ENCODE data around the gene GNB1. TPM values are rescaled to one million over a fixed set of nuclear protein-coding genes. Genes with fewer than 3 reads are reported as not detected.

Gene GNB1
- total and polyA plus RNA-seq, 9 of the 15 experiments (the other 6 are each of a cell fraction or from before 2014, with no cell fraction given): 34.3 to 388 (median 114) TPM

DNA sequence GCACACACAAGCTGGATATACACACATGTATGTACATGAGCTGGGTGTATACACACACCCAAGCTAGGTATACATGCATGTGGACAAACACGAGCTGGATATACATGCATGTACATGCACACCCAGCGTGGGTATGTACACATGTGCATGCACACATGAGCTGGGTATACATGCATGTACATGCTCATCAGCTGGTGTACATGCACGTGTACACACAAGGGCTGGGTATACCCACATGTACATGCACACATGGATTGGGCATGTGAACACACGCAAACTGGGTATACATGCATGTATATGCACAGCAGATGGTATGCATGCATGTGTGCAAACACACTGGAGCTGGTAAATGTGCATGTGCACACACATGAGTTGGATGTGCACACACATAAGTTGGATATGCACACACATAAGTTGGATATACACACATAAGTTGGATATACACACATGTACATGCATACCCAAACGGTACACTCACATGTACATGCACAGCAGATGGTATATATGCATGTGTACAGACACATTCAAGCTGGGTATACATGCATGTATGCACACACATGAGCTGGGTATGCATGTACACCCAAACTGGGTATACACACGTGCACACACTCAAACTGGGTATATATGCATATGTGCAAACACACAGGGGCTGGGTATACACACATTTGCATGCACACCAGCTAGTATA is 7.5 kb upstream of the GNB1 start (continued):
- TF ChIP-seq, protein P1, sequence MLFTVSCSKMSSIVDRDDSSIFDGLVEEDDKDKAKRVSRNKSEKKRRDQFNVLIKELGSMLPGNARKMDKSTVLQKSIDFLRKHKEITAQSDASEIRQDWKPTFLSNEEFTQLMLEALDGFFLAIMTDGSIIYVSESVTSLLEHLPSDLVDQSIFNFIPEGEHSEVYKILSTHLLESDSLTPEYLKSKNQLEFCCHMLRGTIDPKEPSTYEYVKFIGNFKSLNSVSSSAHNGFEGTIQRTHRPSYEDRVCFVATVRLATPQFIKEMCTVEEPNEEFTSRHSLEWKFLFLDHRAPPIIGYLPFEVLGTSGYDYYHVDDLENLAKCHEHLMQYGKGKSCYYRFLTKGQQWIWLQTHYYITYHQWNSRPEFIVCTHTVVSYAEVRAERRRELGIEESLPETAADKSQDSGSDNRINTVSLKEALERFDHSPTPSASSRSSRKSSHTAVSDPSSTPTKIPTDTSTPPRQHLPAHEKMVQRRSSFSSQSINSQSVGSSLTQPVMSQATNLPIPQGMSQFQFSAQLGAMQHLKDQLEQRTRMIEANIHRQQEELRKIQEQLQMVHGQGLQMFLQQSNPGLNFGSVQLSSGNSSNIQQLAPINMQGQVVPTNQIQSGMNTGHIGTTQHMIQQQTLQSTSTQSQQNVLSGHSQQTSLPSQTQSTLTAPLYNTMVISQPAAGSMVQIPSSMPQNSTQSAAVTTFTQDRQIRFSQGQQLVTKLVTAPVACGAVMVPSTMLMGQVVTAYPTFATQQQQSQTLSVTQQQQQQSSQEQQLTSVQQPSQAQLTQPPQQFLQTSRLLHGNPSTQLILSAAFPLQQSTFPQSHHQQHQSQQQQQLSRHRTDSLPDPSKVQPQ (CRISPR knock-in tag; IDR thresholded peaks at IDR 0.05; ENCODE audit: borderline replicate concordance): no peak
- TF ChIP-seq ASH1L (IDR thresholded peaks at IDR 0.05; ENCODE audit: borderline replicate concordance, low read depth, partially characterized antibody): no peak
- no peak for TF ChIP-seq ZNF140 (CRISPR knock-in tag; IDR thresholded peaks at IDR 0.05)
- TF ChIP-seq SRF (CRISPR knock-in tag; IDR thresholded peaks at IDR 0.05): no peak
- TF ChIP-seq ELF2 (CRISPR knock-in tag; IDR thresholded peaks at IDR 0.05): no peak
- TF ChIP-seq TGIF2 (CRISPR knock-in tag; IDR thresholded peaks at IDR 0.05): no peak
- TF ChIP-seq, protein P2, sequence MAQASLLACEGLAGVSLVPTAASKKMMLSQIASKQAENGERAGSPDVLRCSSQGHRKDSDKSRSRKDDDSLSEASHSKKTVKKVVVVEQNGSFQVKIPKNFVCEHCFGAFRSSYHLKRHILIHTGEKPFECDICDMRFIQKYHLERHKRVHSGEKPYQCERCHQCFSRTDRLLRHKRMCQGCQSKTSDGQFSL (CRISPR knock-in tag; IDR thresholded peaks at IDR 0.05): no peak
- TF ChIP-seq, protein P2 (tag; IDR thresholded peaks at IDR 0.05): no peak
- TF ChIP-seq, protein P3, sequence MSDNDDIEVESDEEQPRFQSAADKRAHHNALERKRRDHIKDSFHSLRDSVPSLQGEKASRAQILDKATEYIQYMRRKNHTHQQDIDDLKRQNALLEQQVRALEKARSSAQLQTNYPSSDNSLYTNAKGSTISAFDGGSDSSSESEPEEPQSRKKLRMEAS (CRISPR knock-in tag; IDR thresholded peaks at IDR 0.05): peak; percentile 46; the same call in 1 of the 2 replicates
- no peak for TF ChIP-seq HMGN3 (IDR thresholded peaks at IDR 0.05; ENCODE audit: borderline replicate concordance, extremely low read depth, insufficient read length, low read depth, low read length)
- peak; percentile 18 for TF ChIP-seq ZNF146 (CRISPR knock-in tag; IDR thresholded peaks at IDR 0.05; ENCODE audit: unreplicated experiment)
- TF ChIP-seq ZNF766 (CRISPR knock-in tag; conservative IDR thresholded peaks at IDR 0.05): no peak
- TF ChIP-seq SMC3 (conservative IDR thresholded peaks at IDR 0.05; ENCODE audit: insufficient read depth, low read depth, low read length): no peak
- no peak for TF ChIP-seq PHF8 (IDR thresholded peaks at IDR 0.05; ENCODE audit: borderline replicate concordance, low read length)
- TF ChIP-seq NCOR1 (IDR thresholded peaks at IDR 0.05): 0 out of 2 replicates have a peak, but pooled peaks have one; percentile 37
- no peak for TF ChIP-seq GABPA (tag; conservative IDR thresholded peaks at IDR 0.05; ENCODE audit: low read depth)
- TF ChIP-seq, protein P4, sequence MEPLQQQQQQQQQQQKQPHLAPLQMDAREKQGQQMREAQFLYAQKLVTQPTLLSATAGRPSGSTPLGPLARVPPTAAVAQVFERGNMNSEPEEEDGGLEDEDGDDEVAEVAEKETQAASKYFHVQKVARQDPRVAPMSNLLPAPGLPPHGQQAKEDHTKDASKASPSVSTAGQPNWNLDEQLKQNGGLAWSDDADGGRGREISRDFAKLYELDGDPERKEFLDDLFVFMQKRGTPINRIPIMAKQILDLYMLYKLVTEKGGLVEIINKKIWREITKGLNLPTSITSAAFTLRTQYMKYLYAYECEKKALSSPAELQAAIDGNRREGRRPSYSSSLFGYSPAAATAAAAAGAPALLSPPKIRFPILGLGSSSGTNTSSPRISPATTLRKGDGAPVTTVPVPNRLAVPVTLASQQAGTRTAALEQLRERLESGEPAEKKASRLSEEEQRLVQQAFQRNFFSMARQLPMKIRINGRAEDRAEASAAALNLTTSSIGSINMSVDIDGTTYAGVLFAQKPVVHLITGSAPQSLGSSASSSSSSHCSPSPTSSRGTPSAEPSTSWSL (CRISPR knock-in tag; IDR thresholded peaks at IDR 0.05; ENCODE audit: borderline replicate concordance): no peak
- TF ChIP-seq ZKSCAN8 (CRISPR knock-in tag; IDR thresholded peaks at IDR 0.05): no peak
